Fibroblast of lung (primary cell): Measurements from ENCODE around the gene SDK1.

Experiments used
- EZH2 ChIP-seq: IDR thresholded peaks from 2 replicates; pipeline ENCODE4 v1.5.1; 2012; ENCODE audit warnings: low read length, control low read depth, mild to moderate bottlenecking; ENCODE audit errors: missing control alignments
- TF ChIP-seq, protein P1 (sequence below), 2 donors: IDR thresholded peaks in 1 of 2; conservative IDR thresholded peaks in 1 of 2; 1 replicate in 1 of 2; 2 replicates in 1 of 2; pipeline ENCODE4 v1.5.1; 2011 to 2012; ENCODE audit warnings: low read length in 2 of 2, control low read depth in 1 of 2, inconsistent platforms in 1 of 2, low read depth in 1 of 2, mild to moderate bottlenecking in 1 of 2

DNA sequence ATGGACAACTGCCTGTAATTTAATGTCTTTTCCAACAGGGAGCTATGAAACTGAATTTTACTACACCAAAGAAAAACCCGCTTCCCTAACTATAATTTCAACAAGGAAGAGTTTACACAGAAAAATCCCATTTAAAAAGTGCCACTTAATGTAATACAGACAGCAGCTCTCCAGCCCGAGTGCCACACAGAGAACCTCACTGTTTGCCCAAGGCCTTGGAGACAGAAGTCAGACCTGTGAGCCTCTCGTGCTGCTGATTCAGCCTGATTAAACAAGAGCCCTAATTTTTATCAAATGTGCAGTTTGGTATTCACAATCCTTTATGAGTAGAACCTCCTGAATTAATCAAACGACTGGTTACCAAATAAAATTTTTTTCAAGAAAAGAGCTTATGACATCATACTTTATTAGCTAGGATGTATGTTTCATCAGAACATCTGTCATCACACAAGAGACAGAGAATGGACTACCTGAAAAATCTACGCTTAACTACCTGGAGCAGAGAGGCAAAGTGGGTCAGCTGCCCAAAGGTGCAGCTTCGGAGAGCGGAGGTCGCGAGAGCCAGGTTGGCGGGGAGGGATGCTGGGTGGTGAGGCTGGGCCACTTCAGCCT, 543.6 kb downstream of the SDK1 start:
- TF ChIP-seq, protein P1, sequence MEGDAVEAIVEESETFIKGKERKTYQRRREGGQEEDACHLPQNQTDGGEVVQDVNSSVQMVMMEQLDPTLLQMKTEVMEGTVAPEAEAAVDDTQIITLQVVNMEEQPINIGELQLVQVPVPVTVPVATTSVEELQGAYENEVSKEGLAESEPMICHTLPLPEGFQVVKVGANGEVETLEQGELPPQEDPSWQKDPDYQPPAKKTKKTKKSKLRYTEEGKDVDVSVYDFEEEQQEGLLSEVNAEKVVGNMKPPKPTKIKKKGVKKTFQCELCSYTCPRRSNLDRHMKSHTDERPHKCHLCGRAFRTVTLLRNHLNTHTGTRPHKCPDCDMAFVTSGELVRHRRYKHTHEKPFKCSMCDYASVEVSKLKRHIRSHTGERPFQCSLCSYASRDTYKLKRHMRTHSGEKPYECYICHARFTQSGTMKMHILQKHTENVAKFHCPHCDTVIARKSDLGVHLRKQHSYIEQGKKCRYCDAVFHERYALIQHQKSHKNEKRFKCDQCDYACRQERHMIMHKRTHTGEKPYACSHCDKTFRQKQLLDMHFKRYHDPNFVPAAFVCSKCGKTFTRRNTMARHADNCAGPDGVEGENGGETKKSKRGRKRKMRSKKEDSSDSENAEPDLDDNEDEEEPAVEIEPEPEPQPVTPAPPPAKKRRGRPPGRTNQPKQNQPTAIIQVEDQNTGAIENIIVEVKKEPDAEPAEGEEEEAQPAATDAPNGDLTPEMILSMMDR (conservative IDR thresholded peaks at IDR 0.05 in 1 of 2, IDR thresholded peaks at IDR 0.05 in 1 of 2; ENCODE audit: low read depth in 1 of 2, low read length in 2 of 2): no peak
- no peak for TF ChIP-seq EZH2
